Measurements from ENCODE around the gene ASXL2. TPM values are rescaled to one million over a fixed set of nuclear protein-coding genes. Genes with fewer than 3 reads are reported as not detected.

ASXL2 gene
- total RNA-seq, 4 donors from 2014 or later, result 12.5 to 24.5 (median 21.0) TPM

DNA sequence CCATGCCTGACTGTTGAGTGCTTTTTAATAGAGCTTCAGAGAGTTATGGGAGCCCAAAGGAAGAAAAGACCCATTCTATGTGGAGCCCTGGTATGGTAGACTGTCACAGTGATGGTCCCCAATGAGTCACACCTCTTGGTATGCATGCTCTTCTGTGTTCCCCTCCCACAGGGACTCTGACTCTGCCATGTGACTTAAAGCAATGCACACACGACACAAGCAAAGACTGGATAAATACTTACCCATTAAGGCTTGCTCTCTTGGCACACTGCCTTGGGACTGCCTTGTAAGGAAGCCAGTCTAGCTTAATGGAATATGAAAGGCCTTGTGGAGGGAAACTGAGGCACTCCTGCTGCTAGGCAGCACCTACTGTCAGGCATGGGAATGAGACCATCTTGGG, 188.2 kb downstream of the ASXL2 start:
- H3K4me1 ChIP-seq, result no peaks in the 10 kb centered on the region
- intact Hi-C loops (cut with DNase I; ENCODE audit: low total_unique reads), result no loop called here
- no peak for ATAC-seq

DNA sequence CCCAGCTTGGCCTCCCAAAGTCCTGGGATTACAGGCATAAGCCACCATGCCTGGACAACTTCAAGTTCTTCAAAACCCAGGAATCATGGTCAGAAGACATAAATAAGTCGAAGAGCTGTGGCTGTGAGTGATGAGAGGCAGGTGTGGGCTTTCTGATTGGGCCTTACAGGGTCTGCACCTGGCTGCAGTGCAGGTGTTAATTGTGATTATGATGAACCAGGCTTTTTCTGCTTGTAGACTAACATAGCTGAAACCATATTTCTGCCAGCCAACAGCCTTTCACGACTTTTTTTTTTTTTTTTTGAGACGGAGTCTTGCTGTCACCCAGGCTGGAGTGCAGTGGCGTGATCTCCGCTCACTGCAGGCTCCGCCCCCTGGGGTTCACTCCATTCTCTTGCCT, 190.1 kb downstream of the ASXL2 start:
- intact Hi-C loops (cut with DNase I; ENCODE audit: low total_unique reads) (no loop called here), in situ Hi-C loops (cut with MboI; ENCODE audit: low sequenced_read_pairs in 4 of 4) (no loop called here)
- no peaks in the 10 kb centered on the region for H3K27me3 ChIP-seq
- ATAC-seq (no peak), DNase-seq (no peak)
- no peak overlapping the region for H3K4me3 ChIP-seq
- H3K9me3 ChIP-seq, result no peaks in the 10 kb centered on the region
- H3K36me3 ChIP-seq, result no peaks in the 10 kb centered on the region
- TF ChIP-seq, protein P1, sequence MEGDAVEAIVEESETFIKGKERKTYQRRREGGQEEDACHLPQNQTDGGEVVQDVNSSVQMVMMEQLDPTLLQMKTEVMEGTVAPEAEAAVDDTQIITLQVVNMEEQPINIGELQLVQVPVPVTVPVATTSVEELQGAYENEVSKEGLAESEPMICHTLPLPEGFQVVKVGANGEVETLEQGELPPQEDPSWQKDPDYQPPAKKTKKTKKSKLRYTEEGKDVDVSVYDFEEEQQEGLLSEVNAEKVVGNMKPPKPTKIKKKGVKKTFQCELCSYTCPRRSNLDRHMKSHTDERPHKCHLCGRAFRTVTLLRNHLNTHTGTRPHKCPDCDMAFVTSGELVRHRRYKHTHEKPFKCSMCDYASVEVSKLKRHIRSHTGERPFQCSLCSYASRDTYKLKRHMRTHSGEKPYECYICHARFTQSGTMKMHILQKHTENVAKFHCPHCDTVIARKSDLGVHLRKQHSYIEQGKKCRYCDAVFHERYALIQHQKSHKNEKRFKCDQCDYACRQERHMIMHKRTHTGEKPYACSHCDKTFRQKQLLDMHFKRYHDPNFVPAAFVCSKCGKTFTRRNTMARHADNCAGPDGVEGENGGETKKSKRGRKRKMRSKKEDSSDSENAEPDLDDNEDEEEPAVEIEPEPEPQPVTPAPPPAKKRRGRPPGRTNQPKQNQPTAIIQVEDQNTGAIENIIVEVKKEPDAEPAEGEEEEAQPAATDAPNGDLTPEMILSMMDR (IDR thresholded peaks at IDR 0.05 in 4 of 5, conservative IDR thresholded peaks at IDR 0.05 in 1 of 5), result no peak
- TF ChIP-seq POLR2A (IDR thresholded peaks at IDR 0.05), result no peak
- H3K27ac ChIP-seq, result no peak overlapping the region
- H3K4me1 ChIP-seq, result no peaks in the 10 kb centered on the region

More for the DNA sequence above, 188.2 kb downstream of the ASXL2 start:
- H3K9me3 ChIP-seq, result no peaks in the 10 kb centered on the region
- TF ChIP-seq, protein P1 (IDR thresholded peaks at IDR 0.05 in 4 of 5, conservative IDR thresholded peaks at IDR 0.05 in 1 of 5), result no peak
- TF ChIP-seq POLR2A (IDR thresholded peaks at IDR 0.05), result no peak
- in situ Hi-C loops (cut with MboI; ENCODE audit: low sequenced_read_pairs in 4 of 4), result no loop called here
- H3K36me3 ChIP-seq, result no peaks in the 10 kb centered on the region
- H3K27me3 ChIP-seq, result no peaks in the 10 kb centered on the region
- no peak for DNase-seq
- H3K27ac ChIP-seq, result no peak overlapping the region
- no peak overlapping the region for H3K4me3 ChIP-seq

DNA sequence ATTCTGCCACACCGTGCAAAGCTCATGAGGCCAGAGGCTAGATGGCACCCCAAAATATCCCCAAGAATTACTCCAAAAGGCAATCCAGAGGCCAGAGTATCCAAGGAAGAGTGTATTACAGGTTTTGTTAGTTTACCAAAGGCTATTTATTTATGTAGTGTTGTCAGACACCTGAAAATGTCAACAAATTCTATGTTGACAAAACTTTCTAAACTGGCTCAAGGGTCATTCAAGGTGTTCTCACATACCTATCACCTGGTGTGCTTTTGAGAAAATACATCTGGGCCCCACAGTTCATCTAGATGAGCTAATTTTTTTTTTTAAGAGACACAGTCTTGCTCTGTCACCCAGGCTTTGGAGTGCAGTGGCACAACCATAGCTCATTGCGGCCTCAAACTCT, 192.5 kb downstream of the ASXL2 start:
- Histone ChIP-seq H3K27me3 (no peaks in the 10 kb centered on the region), H3K4me3 (no peak overlapping the region), H3K27ac (no peak overlapping the region), H3K9me3 (no peaks in the 10 kb centered on the region), H3K4me1 (no peaks in the 10 kb centered on the region), H3K36me3 (no peaks in the 10 kb centered on the region)
- DNase-seq (no peak), ATAC-seq (no peak)
- in situ Hi-C loops (cut with MboI; ENCODE audit: low sequenced_read_pairs in 4 of 4), result no loop called here
- TF ChIP-seq, protein P1 (IDR thresholded peaks at IDR 0.05 in 4 of 5, conservative IDR thresholded peaks at IDR 0.05 in 1 of 5), result no peak
- TF ChIP-seq POLR2A (IDR thresholded peaks at IDR 0.05), result no peak
- intact Hi-C loops (cut with DNase I; ENCODE audit: low total_unique reads), result no loop called here

DNA sequence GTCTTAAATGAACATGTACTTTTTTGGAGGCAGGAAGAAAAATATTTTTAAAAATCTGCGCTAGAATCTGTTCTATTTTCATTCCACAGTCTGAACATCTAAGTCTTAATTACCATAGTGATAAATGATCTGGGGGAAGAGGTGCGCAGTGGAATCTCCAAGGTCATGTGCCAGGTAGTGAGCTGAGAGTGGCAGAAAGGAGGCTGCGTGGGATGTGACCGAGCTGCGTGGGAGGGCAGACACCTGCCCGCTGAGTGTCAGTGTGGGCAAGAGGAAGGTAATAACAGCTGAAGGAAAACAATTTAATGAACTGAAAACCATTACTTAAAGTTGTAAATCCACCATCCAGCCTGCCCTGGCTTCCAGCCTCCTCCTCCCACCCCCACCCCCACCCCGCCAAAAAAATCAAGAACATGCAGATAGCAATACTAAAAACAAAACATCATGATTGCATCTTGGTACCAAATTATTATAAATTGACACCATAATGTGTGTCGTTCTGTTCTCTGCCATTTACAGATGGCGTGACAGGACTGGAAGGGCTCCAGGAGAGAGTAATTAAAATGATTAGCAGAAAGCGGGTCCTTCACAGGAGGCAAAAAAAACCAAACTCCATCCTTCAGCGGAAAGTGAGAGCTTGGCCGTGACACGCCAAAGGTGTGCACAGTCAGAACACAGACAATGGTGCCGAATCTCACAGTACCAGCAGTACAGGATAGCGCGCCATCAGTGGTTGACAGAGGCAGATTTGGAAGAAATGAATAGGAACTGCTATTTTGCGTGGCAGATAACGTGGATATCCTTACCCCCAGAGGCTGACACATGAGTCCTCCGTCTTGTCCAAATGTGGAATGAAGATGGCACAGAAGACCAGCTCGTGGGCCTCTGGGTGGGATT, 193.5 kb downstream of the ASXL2 start:
- Histone ChIP-seq H3K4me3 (no peak overlapping the region), H3K36me3 (no peaks in the 10 kb centered on the region), H3K27me3 (no peaks in the 10 kb centered on the region), H3K27ac (no peak overlapping the region), H3K4me1 (no peaks in the 10 kb centered on the region), H3K9me3 (no peaks in the 10 kb centered on the region)
- no peak for TF ChIP-seq POLR2A (IDR thresholded peaks at IDR 0.05)
- TF ChIP-seq, protein P1 (IDR thresholded peaks at IDR 0.05 in 4 of 5, conservative IDR thresholded peaks at IDR 0.05 in 1 of 5), result no peak
- no peak for ATAC-seq
- in situ Hi-C loops (cut with MboI; ENCODE audit: low sequenced_read_pairs in 4 of 4), result no loop called here
- intact Hi-C loops (cut with DNase I; ENCODE audit: low total_unique reads), result no loop called here
- no peak for DNase-seq

Other genes starting within 250 kb of the ASXL2 start
- 1 to 10 TPM; 1.0 to 6.6 (median 4.1) TPM for gene DTNB, start 204.9 kb downstream of the ASXL2 start, total RNA-seq
- 1 to 10 TPM; 1.1 to 4.4 (median 2.1) TPM for gene KIF3C, start 104.0 kb upstream of the ASXL2 start, total RNA-seq
- gene RAB10, start 155.6 kb upstream of the ASXL2 start, total RNA-seq, result 100 to 1,000 TPM; 138 to 234 (median 168) TPM